Neural cell (in vitro differentiated cells): ENCODE results near the gene OTUD4. TPM values are rescaled to one million over a fixed set of nuclear protein-coding genes. Genes with fewer than 3 reads are reported as not detected.
"Not testable (repeated sequence)": the region's sequence is repeated elsewhere in the genome, so short reads cannot be mapped to it uniquely, and the experiment has no call there.

ENCODE experiments used
- H2AFZ ChIP-seq: fragments of 200-600, 300-800 bp; sonication (generic), shearing (Covaris generic); 2 replicates; pipeline ENCODE4 v1.6.0; 2014; ENCODE audit warnings: low read depth, mild to moderate bottlenecking, antibody characterized with exemption, low read length, moderate library complexity
- H3F3A ChIP-seq: fragments of 200-600 bp; shearing (Covaris generic); 2 replicates; pipeline ENCODE4 v1.6.1; 2016; ENCODE audit warnings: mild to moderate bottlenecking, moderate library complexity, mixed read lengths, antibody characterized with exemption, low read length; ENCODE audit not compliant: insufficient read depth, poor library complexity, severe bottlenecking
- H3K27ac ChIP-seq: fragments of 200-600, 300-800 bp; sonication (generic), shearing (Covaris generic); 2 replicates; pipeline ENCODE4 v1.5.1; 2014; ENCODE audit warnings: mild to moderate bottlenecking, low read length, moderate library complexity
- H3K27me3 ChIP-seq: fragments of 300-800, 200-600 bp; sonication (generic), shearing (Covaris generic); 2 replicates; pipeline ENCODE4 v1.6.0; 2014; ENCODE audit warnings: mild to moderate bottlenecking, low read depth, low read length, moderate library complexity; ENCODE audit not compliant: insufficient read depth
- H3K36me3 ChIP-seq: fragments of 300-800, 200-600 bp; sonication (generic), shearing (Covaris generic); 2 replicates; pipeline ENCODE4 v1.5.1; 2014; ENCODE audit warnings: mild to moderate bottlenecking, antibody characterized with exemption, low read length, moderate library complexity; ENCODE audit not compliant: insufficient read depth
- H3K4me2 ChIP-seq: fragments of 300-800, 200-600 bp; sonication (generic), shearing (Covaris generic); 2 replicates; pipeline ENCODE4 v1.6.0; 2014; ENCODE audit warnings: mild to moderate bottlenecking, low read length
- H3K4me3 ChIP-seq: fragments of 300-800, 200-600 bp; sonication (generic), shearing (Covaris generic); 2 replicates; pipeline ENCODE4 v1.5.1; 2014; ENCODE audit warnings: mild to moderate bottlenecking, low read length, moderate library complexity
- H3K79me2 ChIP-seq: fragments of 200-600 bp; shearing (Covaris generic); replicated peaks from 2 replicates; pipeline ENCODE4 v1.6.0; 2014; ENCODE audit warnings: mild to moderate bottlenecking, low read length, moderate library complexity; ENCODE audit not compliant: insufficient read depth
- H3K9ac ChIP-seq: fragments of 300-800, 200-600 bp; sonication (generic), shearing (Covaris generic); 2 replicates; pipeline ENCODE4 v1.6.1; 2016; ENCODE audit warnings: mild to moderate bottlenecking, low read length, mixed read lengths
- H3K9me2 ChIP-seq: fragments of 200-600 bp; shearing (Covaris generic); 2 replicates; pipeline ENCODE4 v1.6.1; 2016; ENCODE audit warnings: mild to moderate bottlenecking, low read length, mixed read lengths; ENCODE audit not compliant: insufficient read depth
- H3K9me3 ChIP-seq: fragments of 200-600, 300-800 bp; sonication (generic), shearing (Covaris generic); 2 replicates; pipeline ENCODE4 v1.6.1; 2016; ENCODE audit warnings: mild to moderate bottlenecking, mixed run types, low read length, moderate library complexity, mixed read lengths
- H4K20me1 ChIP-seq: fragments of 200-600 bp; shearing (Covaris generic); 2 replicates; pipeline ENCODE4 v1.6.1; 2016; ENCODE audit warnings: mild to moderate bottlenecking, mixed run types; ENCODE audit not compliant: insufficient read depth
- EP300 ChIP-seq: fragments of 450-650 bp; conservative IDR thresholded peaks from 2 replicates; pipeline ENCODE4 v1.6.1; 2014; ENCODE audit warnings: antibody characterized with exemption, mild to moderate bottlenecking, moderate library complexity; ENCODE audit not compliant: poor library complexity, severe bottlenecking
- EZH2 ChIP-seq: fragments of 200-600, 300-800 bp; shearing (Covaris generic), sonication (generic); IDR thresholded peaks from 2 replicates; pipeline ENCODE4 v1.6.1; 2014; ENCODE audit warnings: antibody characterized with exemption, low read length, borderline replicate concordance, mild to moderate bottlenecking; ENCODE audit not compliant: insufficient read depth, poor library complexity, severe bottlenecking
- MXI1 ChIP-seq: fragments of 450-650 bp; conservative IDR thresholded peaks from 2 replicates; pipeline ENCODE4 v1.6.1; 2014; ENCODE audit warnings: antibody characterized with exemption, mild to moderate bottlenecking; ENCODE audit not compliant: poor library complexity, severe bottlenecking
- POLR2AphosphoS5 ChIP-seq: IDR thresholded peaks from 2 replicates; pipeline ENCODE4 v1.6.1; 2012
- RAD21 ChIP-seq: fragments of 450-650 bp; conservative IDR thresholded peaks from 2 replicates; pipeline ENCODE4 v1.6.1; 2014; ENCODE audit warnings: antibody characterized with exemption, mild to moderate bottlenecking, moderate library complexity
- SMC3 ChIP-seq: fragments of 450-650 bp; conservative IDR thresholded peaks from 2 replicates; pipeline ENCODE4 v1.6.1; 2014; ENCODE audit warnings: antibody characterized with exemption, mild to moderate bottlenecking, moderate library complexity; ENCODE audit not compliant: poor library complexity
- TAF1 ChIP-seq: IDR thresholded peaks from 2 replicates; pipeline ENCODE4 v1.6.1; 2012; ENCODE audit warnings: low read depth
- polyA minus RNA-seq: library from RNA; depleted of rRNA, polyadenylated mRNA; stranded (reverse); fragments of >200 nt; gene quantifications from 2 replicates; pipeline ENCODE4 v1.2.3, GENCODE V29; 2014
- polyA plus RNA-seq: library from polyadenylated mRNA; depleted of rRNA; stranded (reverse); fragments of >200 nt; gene quantifications from 2 replicates; pipeline ENCODE4 v1.2.3, GENCODE V29; 2014
- TF ChIP-seq, protein P1 (sequence below): fragments of 450-650 bp; IDR thresholded peaks from 2 replicates; pipeline ENCODE4 v1.5.1; 2014; ENCODE audit warnings: antibody characterized with exemption, mild to moderate bottlenecking, moderate library complexity; ENCODE audit not compliant: poor library complexity, severe bottlenecking
- TF ChIP-seq, protein P2 (sequence below): IDR thresholded peaks from 2 replicates; pipeline ENCODE4 v1.6.1; 2012; ENCODE audit warnings: borderline replicate concordance

The OTUD4 gene, protein sequence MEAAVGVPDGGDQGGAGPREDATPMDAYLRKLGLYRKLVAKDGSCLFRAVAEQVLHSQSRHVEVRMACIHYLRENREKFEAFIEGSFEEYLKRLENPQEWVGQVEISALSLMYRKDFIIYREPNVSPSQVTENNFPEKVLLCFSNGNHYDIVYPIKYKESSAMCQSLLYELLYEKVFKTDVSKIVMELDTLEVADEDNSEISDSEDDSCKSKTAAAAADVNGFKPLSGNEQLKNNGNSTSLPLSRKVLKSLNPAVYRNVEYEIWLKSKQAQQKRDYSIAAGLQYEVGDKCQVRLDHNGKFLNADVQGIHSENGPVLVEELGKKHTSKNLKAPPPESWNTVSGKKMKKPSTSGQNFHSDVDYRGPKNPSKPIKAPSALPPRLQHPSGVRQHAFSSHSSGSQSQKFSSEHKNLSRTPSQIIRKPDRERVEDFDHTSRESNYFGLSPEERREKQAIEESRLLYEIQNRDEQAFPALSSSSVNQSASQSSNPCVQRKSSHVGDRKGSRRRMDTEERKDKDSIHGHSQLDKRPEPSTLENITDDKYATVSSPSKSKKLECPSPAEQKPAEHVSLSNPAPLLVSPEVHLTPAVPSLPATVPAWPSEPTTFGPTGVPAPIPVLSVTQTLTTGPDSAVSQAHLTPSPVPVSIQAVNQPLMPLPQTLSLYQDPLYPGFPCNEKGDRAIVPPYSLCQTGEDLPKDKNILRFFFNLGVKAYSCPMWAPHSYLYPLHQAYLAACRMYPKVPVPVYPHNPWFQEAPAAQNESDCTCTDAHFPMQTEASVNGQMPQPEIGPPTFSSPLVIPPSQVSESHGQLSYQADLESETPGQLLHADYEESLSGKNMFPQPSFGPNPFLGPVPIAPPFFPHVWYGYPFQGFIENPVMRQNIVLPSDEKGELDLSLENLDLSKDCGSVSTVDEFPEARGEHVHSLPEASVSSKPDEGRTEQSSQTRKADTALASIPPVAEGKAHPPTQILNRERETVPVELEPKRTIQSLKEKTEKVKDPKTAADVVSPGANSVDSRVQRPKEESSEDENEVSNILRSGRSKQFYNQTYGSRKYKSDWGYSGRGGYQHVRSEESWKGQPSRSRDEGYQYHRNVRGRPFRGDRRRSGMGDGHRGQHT
- 13.5 and 15.1 TPM in 2 replicates for polyA plus RNA-seq
- 38.7 and 40.3 TPM in 2 replicates for polyA minus RNA-seq

DNA sequence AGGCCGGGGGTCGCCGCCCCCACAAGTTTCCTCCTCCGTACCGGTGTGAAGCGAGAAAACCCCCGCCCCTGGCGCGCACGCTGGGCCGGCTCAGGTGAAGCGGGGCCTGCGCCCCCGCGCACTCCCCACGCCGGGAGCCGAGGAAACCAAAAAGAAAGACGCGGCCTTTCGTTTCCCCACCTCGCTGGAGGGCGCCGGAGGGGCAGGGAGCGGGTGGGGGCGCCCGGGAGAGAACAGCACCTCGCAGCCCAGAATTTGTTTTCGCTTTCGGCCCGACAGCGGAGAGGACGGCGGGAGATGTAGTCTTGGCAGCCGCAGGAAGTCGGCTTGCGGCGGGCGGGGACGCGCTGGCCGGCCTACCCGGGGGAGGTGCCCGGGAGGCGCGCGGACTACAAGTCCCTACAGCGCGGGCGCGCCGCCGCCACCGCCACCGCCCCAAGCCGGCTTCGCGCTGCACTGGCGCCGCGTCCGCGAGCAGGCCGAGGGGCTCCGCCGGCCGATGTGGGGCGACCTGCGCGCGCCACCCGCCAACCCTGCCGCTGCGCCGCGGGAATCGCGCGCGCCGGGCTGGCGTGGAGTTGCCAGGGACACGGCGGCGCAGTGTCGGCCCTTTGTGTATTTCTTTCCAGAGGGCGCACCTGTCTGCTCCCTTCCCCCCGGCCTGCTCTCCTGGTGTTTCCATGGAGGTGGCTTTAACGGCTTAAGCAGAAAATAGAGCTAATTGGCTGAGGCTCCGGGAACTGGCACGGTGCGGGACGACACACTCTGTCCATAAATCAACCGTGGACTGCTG lies at the start of gene OTUD4:
TSS of gene OTUD4 (minus strand) at position 292 of the 793 bp plus-strand sequence. CDS start 616 bp downstream, outside the sequence.
- no peaks in the 10 kb centered on the region for H4K20me1 ChIP-seq
- no peaks in the 10 kb centered on the region for H3K36me3 ChIP-seq
- peak within 1 kb of the TSS; percentile 81 for H3K9ac ChIP-seq
- H3K9me3 ChIP-seq: no peaks in the 10 kb centered on the region
- H2AFZ ChIP-seq: peak within 1 kb of the TSS; percentile 83
- no peaks in the 10 kb centered on the region for H3K9me2 ChIP-seq
- no peaks in the 10 kb centered on the region for H3K27me3 ChIP-seq
- peak; percentile 80 for TF ChIP-seq POLR2AphosphoS5
- TF ChIP-seq RAD21: peak; percentile 54
- TF ChIP-seq TAF1: peak; percentile 79
- TF ChIP-seq, protein P1, sequence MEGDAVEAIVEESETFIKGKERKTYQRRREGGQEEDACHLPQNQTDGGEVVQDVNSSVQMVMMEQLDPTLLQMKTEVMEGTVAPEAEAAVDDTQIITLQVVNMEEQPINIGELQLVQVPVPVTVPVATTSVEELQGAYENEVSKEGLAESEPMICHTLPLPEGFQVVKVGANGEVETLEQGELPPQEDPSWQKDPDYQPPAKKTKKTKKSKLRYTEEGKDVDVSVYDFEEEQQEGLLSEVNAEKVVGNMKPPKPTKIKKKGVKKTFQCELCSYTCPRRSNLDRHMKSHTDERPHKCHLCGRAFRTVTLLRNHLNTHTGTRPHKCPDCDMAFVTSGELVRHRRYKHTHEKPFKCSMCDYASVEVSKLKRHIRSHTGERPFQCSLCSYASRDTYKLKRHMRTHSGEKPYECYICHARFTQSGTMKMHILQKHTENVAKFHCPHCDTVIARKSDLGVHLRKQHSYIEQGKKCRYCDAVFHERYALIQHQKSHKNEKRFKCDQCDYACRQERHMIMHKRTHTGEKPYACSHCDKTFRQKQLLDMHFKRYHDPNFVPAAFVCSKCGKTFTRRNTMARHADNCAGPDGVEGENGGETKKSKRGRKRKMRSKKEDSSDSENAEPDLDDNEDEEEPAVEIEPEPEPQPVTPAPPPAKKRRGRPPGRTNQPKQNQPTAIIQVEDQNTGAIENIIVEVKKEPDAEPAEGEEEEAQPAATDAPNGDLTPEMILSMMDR: peak; percentile 63
- peak; percentile 60 for TF ChIP-seq SMC3
- TF ChIP-seq, protein P2, sequence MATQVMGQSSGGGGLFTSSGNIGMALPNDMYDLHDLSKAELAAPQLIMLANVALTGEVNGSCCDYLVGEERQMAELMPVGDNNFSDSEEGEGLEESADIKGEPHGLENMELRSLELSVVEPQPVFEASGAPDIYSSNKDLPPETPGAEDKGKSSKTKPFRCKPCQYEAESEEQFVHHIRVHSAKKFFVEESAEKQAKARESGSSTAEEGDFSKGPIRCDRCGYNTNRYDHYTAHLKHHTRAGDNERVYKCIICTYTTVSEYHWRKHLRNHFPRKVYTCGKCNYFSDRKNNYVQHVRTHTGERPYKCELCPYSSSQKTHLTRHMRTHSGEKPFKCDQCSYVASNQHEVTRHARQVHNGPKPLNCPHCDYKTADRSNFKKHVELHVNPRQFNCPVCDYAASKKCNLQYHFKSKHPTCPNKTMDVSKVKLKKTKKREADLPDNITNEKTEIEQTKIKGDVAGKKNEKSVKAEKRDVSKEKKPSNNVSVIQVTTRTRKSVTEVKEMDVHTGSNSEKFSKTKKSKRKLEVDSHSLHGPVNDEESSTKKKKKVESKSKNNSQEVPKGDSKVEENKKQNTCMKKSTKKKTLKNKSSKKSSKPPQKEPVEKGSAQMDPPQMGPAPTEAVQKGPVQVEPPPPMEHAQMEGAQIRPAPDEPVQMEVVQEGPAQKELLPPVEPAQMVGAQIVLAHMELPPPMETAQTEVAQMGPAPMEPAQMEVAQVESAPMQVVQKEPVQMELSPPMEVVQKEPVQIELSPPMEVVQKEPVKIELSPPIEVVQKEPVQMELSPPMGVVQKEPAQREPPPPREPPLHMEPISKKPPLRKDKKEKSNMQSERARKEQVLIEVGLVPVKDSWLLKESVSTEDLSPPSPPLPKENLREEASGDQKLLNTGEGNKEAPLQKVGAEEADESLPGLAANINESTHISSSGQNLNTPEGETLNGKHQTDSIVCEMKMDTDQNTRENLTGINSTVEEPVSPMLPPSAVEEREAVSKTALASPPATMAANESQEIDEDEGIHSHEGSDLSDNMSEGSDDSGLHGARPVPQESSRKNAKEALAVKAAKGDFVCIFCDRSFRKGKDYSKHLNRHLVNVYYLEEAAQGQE: peak; percentile 68
- peak; percentile 76 for TF ChIP-seq MXI1
- peak; percentile 84 for TF ChIP-seq EP300
- no peak for TF ChIP-seq EZH2
- peak within 1 kb of the TSS; percentile 96 for H3K27ac ChIP-seq
- H3F3A ChIP-seq: peaks cover 3% of the 10 kb centered on the region
- peaks cover 38% of the 10 kb centered on the region for H3K79me2 ChIP-seq
- H3K4me2 ChIP-seq: peak within 1 kb of the TSS; percentile 88
- peak within 1 kb of the TSS; percentile 84 for H3K4me3 ChIP-seq

DNA sequence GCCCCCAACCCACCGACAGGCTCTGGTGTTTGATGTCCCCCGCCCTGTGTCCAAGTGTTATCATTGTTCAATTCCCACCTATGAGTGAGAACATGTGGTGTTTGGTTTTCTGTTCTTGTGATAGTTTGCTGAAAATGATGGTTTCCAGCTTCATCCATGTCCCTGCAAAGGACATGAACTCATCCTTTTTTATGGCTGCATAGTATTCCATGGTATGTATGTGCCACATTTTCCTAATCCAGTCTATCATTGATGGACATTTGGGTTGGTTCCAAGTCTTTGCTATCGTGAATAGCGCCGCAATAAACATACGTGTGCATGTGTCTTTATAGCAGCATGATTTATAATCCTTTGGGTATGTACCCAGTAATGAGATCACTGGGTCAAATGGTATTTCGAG lies 42.8 kb upstream of the OTUD4 start:
- not testable (repeated sequence) for H3F3A ChIP-seq, H2AFZ ChIP-seq, H3K9me2 ChIP-seq, H3K36me3 ChIP-seq, H3K9ac ChIP-seq, H3K27me3 ChIP-seq, H3K27ac ChIP-seq, H3K4me2 ChIP-seq, H3K9me3 ChIP-seq, H3K79me2 ChIP-seq, H3K4me3 ChIP-seq, H4K20me1 ChIP-seq

DNA sequence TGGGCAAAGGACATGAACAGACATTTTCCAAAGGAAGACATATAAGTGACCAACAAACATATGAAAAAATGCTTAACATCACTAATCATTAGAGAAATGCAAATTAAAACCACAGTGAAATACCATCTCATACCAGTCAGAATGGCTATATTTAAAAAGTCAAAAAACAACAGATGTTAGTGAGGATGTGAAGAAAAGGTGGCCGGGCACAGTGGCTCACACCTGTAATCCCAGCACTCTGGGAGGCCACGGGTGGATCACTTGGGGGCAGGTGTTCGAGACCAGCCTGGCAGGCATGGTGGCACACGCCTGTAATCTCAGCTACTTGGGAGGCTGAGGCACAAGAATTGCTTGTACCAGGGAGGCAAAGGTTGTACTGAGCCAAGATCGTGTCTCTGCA lies 41.1 kb upstream of the OTUD4 start:
- not testable (repeated sequence) for H3K9me3 ChIP-seq

More for the DNA sequence above, 41.1 kb upstream of the OTUD4 start:
- H3F3A ChIP-seq, H3K9ac ChIP-seq, H3K4me2 ChIP-seq, H4K20me1 ChIP-seq, H2AFZ ChIP-seq, H3K79me2 ChIP-seq, H3K4me3 ChIP-seq, H3K36me3 ChIP-seq, H3K9me2 ChIP-seq, H3K27ac ChIP-seq, H3K27me3 ChIP-seq: not testable (repeated sequence)
